ENCODE data around the gene DVL3. TPM values are rescaled to one million over a fixed set of nuclear protein-coding genes. Genes with fewer than 3 reads are reported as not detected.
A peak's percentile ranks its signal among the peaks of the same experiment; 100 is the strongest.

Gene DVL3
- total RNA-seq, 4 donors from 2014 or later: 54.1 to 174 (median 65.7) TPM

DNA sequence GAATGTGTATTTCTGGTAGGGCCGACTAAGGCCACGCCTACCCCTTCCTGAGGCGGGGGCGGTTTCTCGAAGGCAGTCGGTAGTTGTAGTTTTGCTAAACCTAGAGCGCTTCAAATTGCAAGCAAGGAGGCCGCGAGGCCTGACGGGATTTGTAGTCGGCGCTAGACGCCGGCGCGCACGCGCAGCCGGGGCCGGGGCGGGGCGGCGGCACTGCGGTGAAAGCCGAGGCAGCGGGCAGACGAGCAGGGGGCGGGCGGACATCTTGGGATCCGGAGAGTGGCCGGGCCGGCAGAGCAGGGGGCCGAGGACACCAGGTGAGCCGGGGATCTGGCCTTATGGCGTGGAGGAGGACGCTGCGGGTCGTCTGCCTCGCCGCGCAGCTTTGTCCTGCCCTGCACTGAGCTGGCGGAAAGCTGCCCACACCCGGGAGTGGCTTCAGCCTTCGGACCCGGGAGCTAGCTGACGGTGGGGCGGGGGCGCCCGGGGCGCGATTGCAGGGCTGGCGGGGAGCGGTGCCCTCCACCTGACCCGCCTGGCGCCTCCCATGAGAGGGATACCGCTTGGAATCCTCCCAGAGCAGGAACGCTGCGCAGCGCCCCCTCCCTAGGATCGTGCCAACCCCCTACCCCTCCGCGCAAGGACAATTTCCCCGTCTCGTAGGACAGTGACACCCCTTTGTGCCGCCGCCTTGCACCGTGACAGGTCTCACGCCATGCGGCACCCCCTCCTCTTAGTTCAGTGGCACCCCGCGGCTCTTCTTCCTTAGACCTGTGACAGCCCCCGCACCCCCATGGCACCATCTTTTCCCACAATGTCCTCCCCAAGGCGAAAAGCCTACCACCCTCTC lies 19.7 kb downstream of the DVL3 start, which contains the start of gene AP2M1:
Gene AP2M1, plus strand, starts transcription at position 210 of the 847 bp plus-strand sequence. CDS start 2,139 bp downstream, outside the sequence.
- Histone ChIP-seq H3K4me1 (peaks cover 19 to 38% (median 29%) of the 10 kb centered on the region in 4 donors), H3K36me3 (peaks cover 0 to 26% (median 9%) of the 10 kb centered on the region in 4 donors)
- WGBS, 2 donors (ENCODE audit: low coverage in 1 of 2): 0% methylated on average over 12 to 64 of the region's 73 CpGs

GRCh38 chr3:184175506-184175905 lies 20.3 kb downstream of the DVL3 start:
- intact Hi-C loops (cut with DNase I; ENCODE audit: low total_unique reads): no loop called here
- H3K4me1 ChIP-seq: peaks cover 19 to 38% (median 29%) of the 10 kb centered on the region in 4 donors
- in situ Hi-C loops (cut with MboI; ENCODE audit: low pct_ligation_motif_present in 1 of 4, low pct_unique_long_range_greater_than_20kb in 1 of 4, low sequenced_read_pairs in 3 of 4): no loop called here
- H3K9me3 ChIP-seq: no peaks in the 10 kb centered on the region
- peak overlapping the region; percentile 80 to 99 (median 96) for H3K4me3 ChIP-seq
- TF ChIP-seq EP300 (IDR thresholded peaks at IDR 0.05; ENCODE audit: low read depth): no peak
- no peak for TF ChIP-seq POLR2AphosphoS5 (IDR thresholded peaks at IDR 0.05)
- no peak for TF ChIP-seq POLR2A (IDR thresholded peaks at IDR 0.05)
- TF ChIP-seq, protein P1, sequence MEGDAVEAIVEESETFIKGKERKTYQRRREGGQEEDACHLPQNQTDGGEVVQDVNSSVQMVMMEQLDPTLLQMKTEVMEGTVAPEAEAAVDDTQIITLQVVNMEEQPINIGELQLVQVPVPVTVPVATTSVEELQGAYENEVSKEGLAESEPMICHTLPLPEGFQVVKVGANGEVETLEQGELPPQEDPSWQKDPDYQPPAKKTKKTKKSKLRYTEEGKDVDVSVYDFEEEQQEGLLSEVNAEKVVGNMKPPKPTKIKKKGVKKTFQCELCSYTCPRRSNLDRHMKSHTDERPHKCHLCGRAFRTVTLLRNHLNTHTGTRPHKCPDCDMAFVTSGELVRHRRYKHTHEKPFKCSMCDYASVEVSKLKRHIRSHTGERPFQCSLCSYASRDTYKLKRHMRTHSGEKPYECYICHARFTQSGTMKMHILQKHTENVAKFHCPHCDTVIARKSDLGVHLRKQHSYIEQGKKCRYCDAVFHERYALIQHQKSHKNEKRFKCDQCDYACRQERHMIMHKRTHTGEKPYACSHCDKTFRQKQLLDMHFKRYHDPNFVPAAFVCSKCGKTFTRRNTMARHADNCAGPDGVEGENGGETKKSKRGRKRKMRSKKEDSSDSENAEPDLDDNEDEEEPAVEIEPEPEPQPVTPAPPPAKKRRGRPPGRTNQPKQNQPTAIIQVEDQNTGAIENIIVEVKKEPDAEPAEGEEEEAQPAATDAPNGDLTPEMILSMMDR (IDR thresholded peaks at IDR 0.05): no peak
- 21 to 33% methylated on average over 6 to 8 of the region's 8 CpGs for WGBS, 2 donors (ENCODE audit: low coverage in 1 of 2)
- no peak for DNase-seq
- H3K27me3 ChIP-seq: no peaks in the 10 kb centered on the region
- peak overlapping the region; percentile 90 to 98 (median 95) for H3K27ac ChIP-seq
- H3K36me3 ChIP-seq: peaks cover 0 to 30% (median 10%) of the 10 kb centered on the region in 4 donors

More for the DNA sequence above, 19.7 kb downstream of the DVL3 start, which contains the start of gene AP2M1:
- peak; percentile 98 for DNase-seq
- Histone ChIP-seq H3K27ac (peak within 1 kb of the TSS; percentile 90 to 98 (median 95)), H3K9me3 (no peaks in the 10 kb centered on the region), H3K27me3 (no peaks in the 10 kb centered on the region), H3K4me3 (peak within 1 kb of the TSS; percentile 80 to 99 (median 96))
- in situ Hi-C loops (cut with MboI; ENCODE audit: low pct_ligation_motif_present in 1 of 4, low pct_unique_long_range_greater_than_20kb in 1 of 4, low sequenced_read_pairs in 3 of 4): no loop called here
- intact Hi-C loops (cut with DNase I; ENCODE audit: low total_unique reads): no loop called here
- TF ChIP-seq EP300 (IDR thresholded peaks at IDR 0.05; ENCODE audit: low read depth) (peak; percentile 19), POLR2A (IDR thresholded peaks at IDR 0.05) (peak; percentile 86), POLR2AphosphoS5 (IDR thresholded peaks at IDR 0.05) (peak; percentile 78 to 91 (median 90))
- TF ChIP-seq, protein P1 (IDR thresholded peaks at IDR 0.05): no peak

GRCh38 chr3:184175981-184176376 lies 20.8 kb downstream of the DVL3 start:
- 40 to 54% methylated on average over 3 of the region's 3 CpGs for WGBS, 2 donors (ENCODE audit: low coverage in 1 of 2)
- peak overlapping the region; percentile 90 to 98 (median 95) for H3K27ac ChIP-seq
- TF ChIP-seq, protein P1 (IDR thresholded peaks at IDR 0.05): no peak
- TF ChIP-seq POLR2A (IDR thresholded peaks at IDR 0.05) (no peak), POLR2AphosphoS5 (IDR thresholded peaks at IDR 0.05) (no peak), EP300 (IDR thresholded peaks at IDR 0.05; ENCODE audit: low read depth) (no peak)
- intact Hi-C loops (cut with DNase I; ENCODE audit: low total_unique reads): no loop called here
- DNase-seq: no peak
- H3K36me3 ChIP-seq: peaks cover 0 to 30% (median 13%) of the 10 kb centered on the region in 4 donors
- peak overlapping the region; percentile 5 to 99 (median 87) for H3K4me3 ChIP-seq
- peaks cover 19 to 38% (median 29%) of the 10 kb centered on the region in 4 donors for H3K4me1 ChIP-seq
- no peaks in the 10 kb centered on the region for H3K9me3 ChIP-seq
- in situ Hi-C loops (cut with MboI; ENCODE audit: low pct_ligation_motif_present in 1 of 4, low pct_unique_long_range_greater_than_20kb in 1 of 4, low sequenced_read_pairs in 3 of 4): no loop called here
- no peaks in the 10 kb centered on the region for H3K27me3 ChIP-seq
